Stimulated activated naive B cell treated with anti-CD40 and anti-IgM and Interleukin-4, amounts not matched to agents 10 μg/mL and 1 μg/mL and 100 μg/mL, for 72 hours (primary cell): Measurements from ENCODE around the gene THAP9.

Experiments
- ATAC-seq, 2 donors: fragments of 150-1000 bp; cut with Tn5 transposase; replicated peaks; 2 replicates each; pipeline ENCODE4 v1.10.0; 2021; ENCODE audit warnings: moderate library complexity in 1 of 2
- DNase-seq: peaks from one replicate; pipeline ENCODE4 v3.0.0; 2021
- H3K27ac Mint-ChIP-seq: one replicate; pipeline ENCODE4 v1.8.0; 2022; ENCODE audit warnings: mild to moderate bottlenecking, mixed read lengths
- H3K27me3 Mint-ChIP-seq, 2 donors: one replicate each; pipeline ENCODE4 v1.8.0; 2022; ENCODE audit warnings: mixed read lengths in 2 of 2
- H3K36me3 Mint-ChIP-seq, 2 donors: one replicate each; pipeline ENCODE4 v1.8.0; 2022; ENCODE audit warnings: mixed read lengths in 2 of 2, mild to moderate bottlenecking in 1 of 2
- H3K4me1 Mint-ChIP-seq, 2 donors: one replicate each; pipeline ENCODE4 v1.8.0; 2022; ENCODE audit warnings: mixed read lengths in 2 of 2, mild to moderate bottlenecking in 1 of 2
- H3K4me3 Mint-ChIP-seq, 2 donors: one replicate each; pipeline ENCODE4 v1.8.0; 2022; ENCODE audit warnings: mild to moderate bottlenecking in 2 of 2, mixed read lengths in 2 of 2, moderate library complexity in 1 of 2
- H3K9me3 Mint-ChIP-seq, 2 donors: one replicate each; pipeline ENCODE4 v1.8.0; 2022; ENCODE audit warnings: mixed read lengths in 2 of 2, mild to moderate bottlenecking in 1 of 2

Gene THAP9

GRCh38 chr4:82965763-82966162 lies 65.2 kb downstream of the THAP9 start:
- H3K4me3 Mint-ChIP-seq: no peak overlapping the region

GRCh38 chr4:82968972-82969371 lies 68.4 kb downstream of the THAP9 start:
- no peaks in the 10 kb centered on the region for H3K27me3 Mint-ChIP-seq
- no peaks in the 10 kb centered on the region for H3K4me1 Mint-ChIP-seq
- DNase-seq (no peak), ATAC-seq (no peak)
- H3K9me3 Mint-ChIP-seq: peaks cover 0 to 2% of the 10 kb centered on the region in 2 donors
- H3K36me3 Mint-ChIP-seq: peaks cover 42% of the 10 kb centered on the region in 2 donors
- H3K27ac Mint-ChIP-seq: no peak overlapping the region
- no peak overlapping the region for H3K4me3 Mint-ChIP-seq

More at GRCh38 chr4:82965763-82966162, 65.2 kb downstream of the THAP9 start:
- ATAC-seq: no peak
- no peak for DNase-seq
- Mint-ChIP-seq H3K4me1 (no peaks in the 10 kb centered on the region), H3K36me3 (peaks cover 50 to 51% of the 10 kb centered on the region in 2 donors), H3K9me3 (peaks cover 0 to 2% of the 10 kb centered on the region in 2 donors), H3K27ac (no peak overlapping the region), H3K27me3 (no peaks in the 10 kb centered on the region)

- Mint-ChIP-seq H3K36me3 (peaks cover 41 to 42% of the 10 kb centered on the region in 2 donors), H3K27ac (no peak overlapping the region)
Observed at GRCh38 chr4:82969414-82969813, 68.9 kb downstream of the THAP9 start.

More at GRCh38 chr4:82969414-82969813, 68.9 kb downstream of the THAP9 start:
- ATAC-seq: no peak
- Mint-ChIP-seq H3K4me1 (no peaks in the 10 kb centered on the region), H3K9me3 (no peaks in the 10 kb centered on the region), H3K4me3 (no peak overlapping the region), H3K27me3 (no peaks in the 10 kb centered on the region)
- DNase-seq: no peak
